AG04450 (cell line): ENCODE measurements around the gene NCKAP1. TPM values are rescaled to one million over a fixed set of nuclear protein-coding genes. Genes with fewer than 3 reads are reported as not detected.

Source experiments
- CTCF ChIA-PET: fragments of 300-600, 350-600 bp; formaldehyde crosslinking; extraction: SDS; loops from one replicate; lab custom pipeline; 2022; ENCODE audit warnings: antibody characterized with exemption, inconsistent platforms; lab: Charles Lee
- POLR2A ChIA-PET: fragments of 350-600 bp; formaldehyde crosslinking; extraction: SDS; loops from one replicate; lab custom pipeline; 2021; ENCODE audit warnings: antibody characterized with exemption, inconsistent platforms; lab: Yijun Ruan, JAX
- DNase-seq: peaks from one replicate; pipeline ENCODE4 v3.0.0-alpha.2; 2011; ENCODE audit warnings: low read depth, low spot score
- H3K27ac ChIP-seq: one replicate; pipeline ENCODE4 v1.5.1; 2012; ENCODE audit warnings: low read depth, low read length, control low read depth
- H3K27me3 ChIP-seq: one replicate; pipeline ENCODE4 v1.6.0; 2012; ENCODE audit warnings: low read length; ENCODE audit not compliant: control insufficient read depth, insufficient read depth
- H3K4me3 ChIP-seq: 2 replicates; pipeline ENCODE4 v1.5.1; 2011; ENCODE audit warnings: mild to moderate bottlenecking, low read depth, low read length, control low read depth
- H3K9me3 ChIP-seq: 2 replicates; pipeline ENCODE4 v1.5.1; 2012; ENCODE audit warnings: low read length; ENCODE audit not compliant: control insufficient read depth, insufficient read depth
- CTCF ChIP-seq: IDR thresholded peaks from 2 replicates; pipeline ENCODE4 v1.5.1; 2011; ENCODE audit warnings: low read depth, low read length, control low read depth, inconsistent platforms
- polyA plus RNA-seq: library from polyadenylated mRNA; depleted of rRNA; stranded (reverse); fragments of >200 nt; gene quantifications from 2 replicates; pipeline ENCODE4 v1.2.3, GENCODE V29; 2011

The NCKAP1 gene
- polyA plus RNA-seq, 1 experiment = 182 TPM

GRCh38 chr2:182868054-182868796, 170.0 kb downstream of the NCKAP1 start:
- no peak overlapping the region for H3K27ac ChIP-seq
- H3K4me3 ChIP-seq = no peak overlapping the region
- ChIA-PET POLR2A (interaction anchor here (0.7 kb wide), 1 partner anchor 47 kb away, joined by 7 read pairs; no protein-coding TSS in a partner anchor), CTCF (interaction anchor here (0.6 to 1.2 kb wide), 3 partner anchors 31 to 964 kb away, joined by 3 to 7 read pairs (median 4); no protein-coding TSS in a partner anchor)
- peaks cover 5% of the 10 kb centered on the region for H3K27me3 ChIP-seq
- no peak for TF ChIP-seq CTCF
- no peak for DNase-seq
- no peaks in the 10 kb centered on the region; the same call in 1 of the 2 replicates for H3K9me3 ChIP-seq

GRCh38 chr2:182867426-182868053, 170.7 kb downstream of the NCKAP1 start:
- H3K27ac ChIP-seq = no peak overlapping the region
- ChIA-PET POLR2A (interaction anchor here (0.7 to 0.8 kb wide), 2 partner anchors 48 to 167 kb away, joined by 3 to 7 read pairs; no protein-coding TSS in a partner anchor), CTCF (interaction anchor here (0.6 to 1.2 kb wide), 5 partner anchors 32 to 964 kb away, joined by 3 to 7 read pairs (median 6); no protein-coding TSS in a partner anchor)
- peaks cover 5% of the 10 kb centered on the region for H3K27me3 ChIP-seq
- H3K4me3 ChIP-seq = peak overlapping the region; percentile 59
- no peak for TF ChIP-seq CTCF
- DNase-seq = no peak
- H3K9me3 ChIP-seq = no peaks in the 10 kb centered on the region; the same call in 1 of the 2 replicates

- peak; percentile 26 for DNase-seq
- no peak for TF ChIP-seq CTCF
- no peaks in the 10 kb centered on the region; the same call in 1 of the 2 replicates for H3K9me3 ChIP-seq
- peak within 1 kb of the TSS; percentile 59 for H3K4me3 ChIP-seq
- CTCF ChIA-PET = interaction anchor here (0.6 to 1.2 kb wide), 5 partner anchors 21 to 115 kb away, joined by 3 to 7 read pairs (median 4); no protein-coding TSS in a partner anchor
- peak within 1 kb of the TSS; percentile 4 for H3K27ac ChIP-seq
- peaks cover 5% of the 10 kb centered on the region for H3K27me3 ChIP-seq
- POLR2A ChIA-PET = interaction anchor here (0.8 kb wide), 1 partner anchor 168 kb away, joined by 3 read pairs; no protein-coding TSS in a partner anchor
These were observed 171.5 kb downstream of the NCKAP1 start, which contains the start of gene FRZB for GRCh38 chr2:182866461-182867406. TSS of gene FRZB (minus strand) at chr2:182866637. CDS start at chr2:182866552, 85 bp downstream.

GRCh38 chr2:182866095-182866460, 172.2 kb downstream of the NCKAP1 start:
- no peaks in the 10 kb centered on the region; the same call in 1 of the 2 replicates for H3K9me3 ChIP-seq
- H3K27me3 ChIP-seq = peaks cover 5% of the 10 kb centered on the region
- TF ChIP-seq CTCF = no peak
- no peak overlapping the region for H3K27ac ChIP-seq
- no peak for DNase-seq
- ChIA-PET POLR2A (no interaction called here), CTCF (interaction anchor here (0.6 to 1.0 kb wide), 3 partner anchors 20 to 81 kb away, joined by 3 read pairs; no protein-coding TSS in a partner anchor)
- H3K4me3 ChIP-seq = peak overlapping the region; percentile 59
